ENCODE data around the gene MAP3K3.
"Not testable (repeated sequence)": the region's sequence is repeated elsewhere in the genome, so short reads cannot be mapped to it uniquely, and the experiment has no call there.

MAP3K3 gene

GRCh38 chr17:63706336-63707082 is 84.3 kb downstream of the MAP3K3 start:
- DNase-seq (ENCODE audit: low read depth) = no peak

- no peak for DNase-seq (ENCODE audit: low read depth)
These were observed 84.9 kb downstream of the MAP3K3 start for GRCh38 chr17:63707151-63707550.

GRCh38 chr17:63709110-63709509 is 86.9 kb downstream of the MAP3K3 start:
- DNase-seq (ENCODE audit: low read depth) = no peak

GRCh38 chr17:63714550-63715277 is 92.5 kb downstream of the MAP3K3 start:
- DNase-seq (ENCODE audit: low read depth) = no peak

GRCh38 chr17:63716426-63716825 is 94.2 kb downstream of the MAP3K3 start:
- no peak for DNase-seq (ENCODE audit: low read depth)

- no peak for DNase-seq (ENCODE audit: low read depth)
These were observed 96.8 kb downstream of the MAP3K3 start for GRCh38 chr17:63718988-63719387.

GRCh38 chr17:63720194-63720593 is 98.0 kb downstream of the MAP3K3 start:
- DNase-seq (ENCODE audit: low read depth) = not testable (repeated sequence)

GRCh38 chr17:63722403-63722802 is 100.2 kb downstream of the MAP3K3 start:
- DNase-seq (ENCODE audit: low read depth) = no peak

GRCh38 chr17:63735691-63736090 is 113.5 kb downstream of the MAP3K3 start:
- no peak for DNase-seq (ENCODE audit: low read depth)

GRCh38 chr17:63740464-63741142 is 118.4 kb downstream of the MAP3K3 start:
- DNase-seq (ENCODE audit: low read depth) = no peak

- no peak for DNase-seq (ENCODE audit: low read depth)
These were observed 118.9 kb downstream of the MAP3K3 start for GRCh38 chr17:63741143-63741407.

- DNase-seq (ENCODE audit: low read depth) = peak; percentile 99
These were observed 119.4 kb downstream of the MAP3K3 start, which contains the start of gene STRADA for GRCh38 chr17:63741408-63742173. Gene STRADA (minus strand): TSS chr17:63741799. CDS start chr17:63728369, 13,430 bp downstream.

All from activated T-helper 9 cell treated with anti-CD3 and anti-CD28 coated beads, Interleukin-2, amount 50 U/mL, for 16 hours (primary cell).